ENCODE results near the gene EXOC3L2. TPM values are rescaled to one million over a fixed set of nuclear protein-coding genes. Genes with fewer than 3 reads are reported as not detected.

Gene EXOC3L2
- total RNA-seq, 1 experiment from 2014 or later, result 0.61 TPM

- Histone ChIP-seq H2BK12ac (ENCODE audit: insufficient read length, low read depth, low read length) (no peak overlapping the region), H4K20me1 (ENCODE audit: control insufficient read depth, insufficient read depth, insufficient read length) (peaks cover 8% of the 10 kb centered on the region), H4K5ac (ENCODE audit: insufficient read length, low read depth, low read length) (no peak overlapping the region), H2AK5ac (ENCODE audit: insufficient read length, low read length) (no peak overlapping the region), H3K27me3 (ENCODE audit: insufficient read depth, low read length) (no peaks in the 10 kb centered on the region), H3K9me3 (ENCODE audit: control insufficient read depth, low read depth, low read length) (no peaks in the 10 kb centered on the region), H2BK5ac (ENCODE audit: insufficient read length, low read length) (no peak overlapping the region), H2BK20ac (ENCODE audit: low read depth, low read length, poor library complexity, severe bottlenecking) (no peak overlapping the region), H3K79me2 (ENCODE audit: insufficient read depth, low read length) (no peaks in the 10 kb centered on the region), H3K4me2 (ENCODE audit: insufficient read depth, insufficient read length, low read length) (no peak overlapping the region), H3T11ph (ENCODE audit: low read length) (no peak overlapping the region), H3K27ac (ENCODE audit: insufficient read length, low read depth, low read length) (no peak overlapping the region), H3K4me1 (ENCODE audit: insufficient read depth, low read length) (no peaks in the 10 kb centered on the region), H4K8ac (replicated peaks; ENCODE audit: insufficient read length, low read depth, low read length) (no peak overlapping the region), H3K56ac (ENCODE audit: insufficient read length, low read depth, low read length) (no peak overlapping the region), H3K9ac (ENCODE audit: extremely low read depth, insufficient read length, low read length) (no peak overlapping the region), H3K23me2 (ENCODE audit: insufficient read length, low read depth, low read length, poor library complexity, severe bottlenecking) (no peaks in the 10 kb centered on the region), H3K14ac (ENCODE audit: insufficient read depth, low read length) (no peak overlapping the region), H2BK15ac (ENCODE audit: low read depth, low read length) (no peak overlapping the region), H3K4ac (ENCODE audit: low read depth, low read length) (no peak overlapping the region), H3K23ac (ENCODE audit: insufficient read length, low read depth, low read length) (no peak overlapping the region), H3K18ac (ENCODE audit: insufficient read length, low read depth, low read length) (no peak overlapping the region), H4K91ac (ENCODE audit: insufficient read length, low read depth, low read length) (no peak overlapping the region), H2AFZ (ENCODE audit: low read length) (no peak overlapping the region), H2BK120ac (ENCODE audit: low read depth, low read length, poor library complexity, severe bottlenecking) (no peak overlapping the region), H3K79me1 (ENCODE audit: insufficient read depth, low read depth, low read length, poor library complexity, severe bottlenecking) (no peaks in the 10 kb centered on the region)
- Mint-ChIP-seq H3K4me1 (no peaks in the 10 kb centered on the region), H3K4me3 (no peak overlapping the region), H3K27ac (no peak overlapping the region), H3K36me3 (ENCODE audit: insufficient read depth in 1 of 3, low read depth in 3 of 3) (peaks cover 0 to 20% (median 13%) of the 10 kb centered on the region in 3 experiments; a peak in 5 of 7 replicates), H3K27me3 (ENCODE audit: low read depth) (peaks cover 1% of the 10 kb centered on the region), H3K9me3 (no peaks in the 10 kb centered on the region)
- no CpG with 5 or more reads among the region's 6 CpGs for WGBS (ENCODE audit: extremely low coverage, insufficient read length, low lambda C conversion rate)
- DNase-seq, result no peak
- TF ChIP-seq CTCF (conservative IDR thresholded peaks at IDR 0.05), result no peak
These were observed 17.4 kb upstream of the EXOC3L2 start for GRCh38 chr19:45262570-45262969.

All from H9 (cell line).